Inflammatory macrophage treated with lipopolysaccharide for 1 hour (primary cell): Measurements from ENCODE around the gene TEN1.
"Not testable (repeated sequence)": the region's sequence is repeated elsewhere in the genome, so short reads cannot be mapped to it uniquely, and the experiment has no call there.

Source experiments
- DNase-seq, 2 donors: peaks; one replicate each; pipeline ENCODE4 v3.0.0-alpha.2; 2020 to 2022

Gene TEN1

GRCh38 chr17:76032073-76032779, 53.2 kb downstream of the TEN1 start:
- DNase-seq: no peak

GRCh38 chr17:76032780-76033108, 53.7 kb downstream of the TEN1 start:
- no peak for DNase-seq

- no peak for DNase-seq
Measured at GRCh38 chr17:76033139-76033538, 54.1 kb downstream of the TEN1 start.

GRCh38 chr17:76034428-76035350, 55.6 kb downstream of the TEN1 start:
- DNase-seq: no peak

- DNase-seq: no peak
Measured at GRCh38 chr17:76036497-76037261, 57.6 kb downstream of the TEN1 start.

GRCh38 chr17:76038050-76038449, 59.0 kb downstream of the TEN1 start:
- no peak for DNase-seq

GRCh38 chr17:76039121-76039520, 60.1 kb downstream of the TEN1 start:
- no peak for DNase-seq

GRCh38 chr17:76040376-76040775, 61.3 kb downstream of the TEN1 start:
- DNase-seq: no peak

- not testable (repeated sequence) for DNase-seq
Measured at GRCh38 chr17:76042868-76043267, 63.8 kb downstream of the TEN1 start.

GRCh38 chr17:76044475-76045007, 65.5 kb downstream of the TEN1 start:
- not testable (repeated sequence) for DNase-seq

GRCh38 chr17:76046064-76046463, 67.0 kb downstream of the TEN1 start:
- DNase-seq: no peak

- no peak for DNase-seq
Measured at GRCh38 chr17:76048025-76048605, 69.1 kb downstream of the TEN1 start.

- DNase-seq: no peak
Measured at GRCh38 chr17:76048711-76049110, 69.7 kb downstream of the TEN1 start.

- no peak for DNase-seq
Measured at GRCh38 chr17:76049239-76049638, 70.2 kb downstream of the TEN1 start.

- DNase-seq: no peak
Measured at GRCh38 chr17:76049836-76050537, 70.9 kb downstream of the TEN1 start.
